Peyer's patch (tissue), 4 donors: Measurements from ENCODE around the gene TIGD1.

Experiments used
- POLR2A ChIP-seq, 2 donors: fragments of 450-650 bp; IDR thresholded peaks; one replicate each; pipeline ENCODE4 v1.5.1; 2017; ENCODE audit warnings: antibody characterized with exemption in 2 of 2, mild to moderate bottlenecking in 2 of 2, moderate library complexity in 2 of 2
- TF ChIP-seq, protein P1 (sequence below), 6 experiments: fragments of 450-650 bp in 4 of 6; fragments of 200-600 bp in 2 of 6; sonication (generic) in 1 of 6; IDR thresholded peaks; one replicate each; pipeline ENCODE4 v1.5.1; 2017 to 2019; ENCODE audit warnings: antibody characterized with exemption in 6 of 6, mild to moderate bottlenecking in 3 of 6, moderate library complexity in 1 of 6

DNA sequence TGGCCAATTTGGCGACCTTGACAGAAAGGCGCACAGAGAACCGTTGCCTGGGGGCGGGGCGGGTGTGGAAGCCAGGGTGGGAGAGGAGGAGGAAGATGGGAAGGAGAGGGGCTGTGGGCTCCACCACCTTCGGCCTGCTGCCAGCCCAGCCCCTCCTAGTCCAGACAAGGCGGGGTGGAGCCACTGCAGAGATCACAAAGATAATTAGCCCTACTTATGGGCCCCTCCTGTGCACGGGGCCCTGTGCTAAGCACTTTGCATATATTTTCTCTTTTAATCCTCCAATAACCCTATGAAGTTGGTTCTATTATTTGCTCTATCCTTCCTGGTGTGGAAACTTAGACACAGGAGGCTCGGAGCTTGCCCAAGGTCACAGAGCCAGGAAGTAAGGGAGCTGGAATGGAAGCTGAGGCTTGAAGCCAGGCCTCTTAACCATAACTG, 49.0 kb downstream of the TIGD1 start:
- TF ChIP-seq, protein P1, sequence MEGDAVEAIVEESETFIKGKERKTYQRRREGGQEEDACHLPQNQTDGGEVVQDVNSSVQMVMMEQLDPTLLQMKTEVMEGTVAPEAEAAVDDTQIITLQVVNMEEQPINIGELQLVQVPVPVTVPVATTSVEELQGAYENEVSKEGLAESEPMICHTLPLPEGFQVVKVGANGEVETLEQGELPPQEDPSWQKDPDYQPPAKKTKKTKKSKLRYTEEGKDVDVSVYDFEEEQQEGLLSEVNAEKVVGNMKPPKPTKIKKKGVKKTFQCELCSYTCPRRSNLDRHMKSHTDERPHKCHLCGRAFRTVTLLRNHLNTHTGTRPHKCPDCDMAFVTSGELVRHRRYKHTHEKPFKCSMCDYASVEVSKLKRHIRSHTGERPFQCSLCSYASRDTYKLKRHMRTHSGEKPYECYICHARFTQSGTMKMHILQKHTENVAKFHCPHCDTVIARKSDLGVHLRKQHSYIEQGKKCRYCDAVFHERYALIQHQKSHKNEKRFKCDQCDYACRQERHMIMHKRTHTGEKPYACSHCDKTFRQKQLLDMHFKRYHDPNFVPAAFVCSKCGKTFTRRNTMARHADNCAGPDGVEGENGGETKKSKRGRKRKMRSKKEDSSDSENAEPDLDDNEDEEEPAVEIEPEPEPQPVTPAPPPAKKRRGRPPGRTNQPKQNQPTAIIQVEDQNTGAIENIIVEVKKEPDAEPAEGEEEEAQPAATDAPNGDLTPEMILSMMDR (IDR thresholded peaks at IDR 0.05) = no peak
- no peak for TF ChIP-seq POLR2A (IDR thresholded peaks at IDR 0.05)
